Fibroblast of villous mesenchyme (primary cell): Measurements from ENCODE around the gene TRIM39. TPM values are rescaled to one million over a fixed set of nuclear protein-coding genes. Genes with fewer than 3 reads are reported as not detected.

ENCODE experiments used
- DNase-seq: peaks from one replicate; pipeline ENCODE4 v3.0.0-alpha.2; 2010; ENCODE audit warnings: low read depth
- H3K4me3 ChIP-seq: 2 replicates; pipeline ENCODE4 v1.5.1; 2011; ENCODE audit warnings: low read depth, mild to moderate bottlenecking, low read length
- total RNA-seq: library from RNA; depleted of rRNA; stranded (reverse); fragments of >200 nt; gene quantifications from 2 replicates; pipeline ENCODE4 v1.2.3, GENCODE V29; 2012
- TF ChIP-seq, protein P1 (sequence below): IDR thresholded peaks from 2 replicates; pipeline ENCODE4 v1.5.1; 2012; ENCODE audit warnings: low read depth, mild to moderate bottlenecking, low read length; ENCODE audit not compliant: insufficient read depth

TRIM39 gene
- total RNA-seq, 1 donor: 10.8 TPM

DNA sequence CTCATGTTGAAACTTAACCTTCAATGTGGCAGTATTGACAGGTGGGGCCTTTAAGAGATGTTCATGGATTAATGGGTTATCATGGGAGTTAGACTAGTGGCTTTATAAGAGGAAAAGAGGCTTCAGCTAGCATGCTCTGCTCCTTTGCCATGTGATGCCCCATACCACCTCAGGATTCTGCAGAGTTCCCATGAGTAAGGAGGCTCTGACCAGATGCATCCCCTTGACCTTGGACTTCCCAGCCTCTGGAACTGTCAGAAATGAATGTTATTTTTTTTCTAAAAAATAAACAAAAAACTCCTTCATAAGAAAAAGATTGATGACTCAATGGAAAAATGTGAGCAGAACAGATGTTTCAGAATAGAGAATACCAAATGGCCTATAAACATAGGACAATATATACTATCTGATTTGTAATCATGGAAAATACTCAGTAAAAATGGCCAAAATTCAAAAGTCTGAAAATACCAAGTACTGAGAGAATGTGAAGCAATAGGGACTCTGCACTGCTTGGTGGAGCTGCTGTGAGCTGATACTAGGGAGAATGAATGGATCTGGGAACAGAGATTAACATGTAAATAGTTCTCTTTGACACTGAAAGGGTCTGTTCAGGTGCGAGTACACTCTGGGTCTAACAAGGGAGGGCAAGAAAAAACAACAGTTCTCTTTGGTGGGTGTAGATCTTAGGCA, 7.4 kb upstream of the TRIM39 start:
- TF ChIP-seq, protein P1, sequence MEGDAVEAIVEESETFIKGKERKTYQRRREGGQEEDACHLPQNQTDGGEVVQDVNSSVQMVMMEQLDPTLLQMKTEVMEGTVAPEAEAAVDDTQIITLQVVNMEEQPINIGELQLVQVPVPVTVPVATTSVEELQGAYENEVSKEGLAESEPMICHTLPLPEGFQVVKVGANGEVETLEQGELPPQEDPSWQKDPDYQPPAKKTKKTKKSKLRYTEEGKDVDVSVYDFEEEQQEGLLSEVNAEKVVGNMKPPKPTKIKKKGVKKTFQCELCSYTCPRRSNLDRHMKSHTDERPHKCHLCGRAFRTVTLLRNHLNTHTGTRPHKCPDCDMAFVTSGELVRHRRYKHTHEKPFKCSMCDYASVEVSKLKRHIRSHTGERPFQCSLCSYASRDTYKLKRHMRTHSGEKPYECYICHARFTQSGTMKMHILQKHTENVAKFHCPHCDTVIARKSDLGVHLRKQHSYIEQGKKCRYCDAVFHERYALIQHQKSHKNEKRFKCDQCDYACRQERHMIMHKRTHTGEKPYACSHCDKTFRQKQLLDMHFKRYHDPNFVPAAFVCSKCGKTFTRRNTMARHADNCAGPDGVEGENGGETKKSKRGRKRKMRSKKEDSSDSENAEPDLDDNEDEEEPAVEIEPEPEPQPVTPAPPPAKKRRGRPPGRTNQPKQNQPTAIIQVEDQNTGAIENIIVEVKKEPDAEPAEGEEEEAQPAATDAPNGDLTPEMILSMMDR: no peak
- peak; percentile 20 for DNase-seq
- no peak overlapping the region for H3K4me3 ChIP-seq

DNA sequence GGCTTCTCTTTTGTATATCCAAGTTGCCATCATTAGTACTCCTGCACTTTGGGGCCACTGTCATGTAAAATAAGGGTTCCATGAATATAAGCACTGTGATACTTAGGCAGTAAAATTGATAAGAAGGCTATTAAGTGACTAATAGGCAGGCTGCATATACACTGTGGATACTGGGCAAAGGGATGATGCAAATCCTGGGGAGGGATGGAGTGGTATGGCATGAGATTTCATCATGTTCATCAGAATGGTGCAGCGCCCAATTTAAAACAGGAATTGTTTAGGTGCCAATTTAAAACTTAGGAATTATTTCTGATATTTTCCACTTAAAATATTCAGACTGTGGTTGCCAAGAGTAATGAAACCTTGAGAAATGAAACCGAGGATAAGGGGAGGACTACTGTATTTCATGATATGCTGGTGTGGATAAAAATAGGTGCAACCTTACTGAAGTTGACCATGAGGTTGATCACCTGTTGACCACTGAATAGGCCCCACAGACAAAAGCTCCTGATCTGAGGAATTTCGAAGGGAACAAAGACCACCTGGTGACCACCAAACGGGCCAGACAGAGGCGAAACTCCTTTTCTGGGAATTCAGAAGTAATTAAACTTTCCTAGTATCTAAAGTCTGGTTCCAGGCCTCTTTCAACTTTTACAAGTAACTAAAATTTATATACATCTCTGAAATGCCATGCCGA, 4.9 kb upstream of the TRIM39 start:
- DNase-seq: peak; percentile 75
- no peak overlapping the region for H3K4me3 ChIP-seq
- TF ChIP-seq, protein P1: no peak

DNA sequence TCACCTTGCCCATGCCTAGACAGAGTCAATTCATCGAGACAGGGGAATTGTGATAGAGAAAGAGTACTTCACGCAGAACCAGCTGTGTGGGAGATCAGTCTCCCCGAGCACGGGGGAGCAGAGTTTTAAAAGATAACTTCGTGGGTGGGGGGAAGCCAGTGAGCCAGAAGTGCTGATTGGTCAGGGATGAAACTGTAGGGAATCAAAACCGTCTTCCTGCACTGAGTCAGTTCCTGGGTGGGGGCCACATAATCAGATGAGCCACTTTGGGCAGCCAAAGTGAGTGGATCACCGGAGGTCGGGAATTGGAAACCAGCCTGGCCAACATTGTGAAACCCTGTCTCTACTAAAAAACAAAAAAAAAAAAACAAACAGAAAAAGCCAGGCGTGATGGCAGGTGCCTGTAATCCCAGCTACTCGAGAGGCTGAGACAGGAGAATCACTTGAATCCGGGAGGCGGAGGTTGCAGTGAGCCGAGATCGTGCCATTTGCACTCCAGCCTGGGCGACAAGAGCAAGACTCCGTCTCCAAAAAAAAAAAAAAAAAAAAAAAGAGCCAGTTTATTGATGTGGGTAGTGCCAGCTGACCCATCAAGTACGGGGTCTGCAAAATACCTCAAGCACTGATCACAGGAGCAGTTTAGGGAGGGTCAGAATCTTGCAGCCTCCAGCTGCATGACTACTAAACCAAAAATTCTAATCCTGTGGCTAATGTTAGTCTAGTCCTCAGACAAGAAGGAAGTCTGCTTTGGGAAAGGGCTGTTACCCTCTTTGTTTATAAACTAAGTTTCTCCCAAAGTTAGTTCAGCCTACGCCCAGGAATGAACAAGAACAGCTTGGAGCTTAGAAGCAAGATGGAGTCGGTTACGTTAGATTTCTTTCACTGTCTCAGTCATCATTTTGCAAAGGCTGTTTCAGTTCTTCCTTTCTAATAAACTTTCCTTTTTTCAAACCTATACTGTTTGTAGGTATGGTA, 3.9 kb upstream of the TRIM39 start:
- peak; percentile 77 for DNase-seq
- H3K4me3 ChIP-seq: peak overlapping the region; percentile 38
- TF ChIP-seq, protein P1: no peak

DNA sequence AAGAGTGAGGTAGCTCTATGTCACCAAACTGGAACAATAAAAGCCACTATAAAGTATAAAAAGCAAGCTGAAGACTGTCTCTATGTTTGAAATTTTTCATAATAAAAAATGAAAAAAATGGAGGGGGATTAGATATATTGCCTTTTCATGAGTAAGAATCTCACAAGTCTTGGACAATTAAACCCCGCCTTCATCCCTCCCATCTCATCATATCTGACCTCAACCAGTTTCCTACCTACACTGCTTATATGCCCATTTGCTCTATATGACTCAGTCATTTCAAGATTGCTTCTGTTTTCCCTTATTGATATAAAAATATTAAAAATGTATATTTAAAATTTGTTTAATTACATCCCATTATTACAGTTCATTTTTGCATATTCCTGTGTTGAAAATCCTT, 2.9 kb upstream of the TRIM39 start:
- no peak overlapping the region for H3K4me3 ChIP-seq
- TF ChIP-seq, protein P1: no peak
- no peak for DNase-seq

DNA sequence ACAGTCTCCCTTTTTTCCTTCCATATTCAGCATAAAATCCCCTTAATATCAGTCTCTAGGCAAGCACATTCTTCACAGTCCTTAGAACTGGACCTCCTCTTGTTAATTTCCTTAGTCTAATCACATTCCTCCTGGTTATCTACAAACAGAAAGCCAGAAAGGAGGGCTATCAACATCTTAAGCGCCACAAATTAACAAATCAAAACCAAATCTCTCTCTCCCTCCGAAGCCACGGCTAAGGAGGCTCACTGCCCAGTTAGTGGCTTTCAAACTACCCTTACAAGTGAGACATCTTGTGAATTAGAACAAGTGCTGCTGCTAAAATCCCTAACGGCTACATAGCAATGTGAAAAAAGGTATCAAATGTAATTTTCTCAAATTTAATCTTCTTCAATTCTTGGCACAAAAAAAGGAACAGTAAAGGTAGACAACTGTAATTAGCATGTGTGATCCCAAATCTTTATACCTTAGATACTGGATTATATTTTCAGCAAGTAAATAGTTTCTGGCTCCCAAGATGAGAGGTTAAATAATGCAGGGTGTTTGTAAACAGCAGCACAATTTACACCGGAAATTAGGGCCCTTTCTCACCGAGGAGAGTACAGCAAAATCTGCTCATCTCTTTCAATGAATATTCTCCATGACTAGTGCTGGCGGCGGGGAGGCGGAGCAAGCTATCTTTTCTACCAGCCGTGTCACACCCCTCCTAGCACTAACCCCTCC, 1.4 kb upstream of the TRIM39 start:
- TF ChIP-seq, protein P1: no peak
- H3K4me3 ChIP-seq: peak overlapping the region; percentile 87
- peak; percentile 66 for DNase-seq
